Nucleus accumbens (tissue), 56 donors: ENCODE results near the gene DOCK3.

Experiments used
- DNase-seq, 56 donors: peaks; one replicate each; lab custom pipeline; 2025; lab: John Stamatoyannopoulos, UW

The DOCK3 gene

DNA sequence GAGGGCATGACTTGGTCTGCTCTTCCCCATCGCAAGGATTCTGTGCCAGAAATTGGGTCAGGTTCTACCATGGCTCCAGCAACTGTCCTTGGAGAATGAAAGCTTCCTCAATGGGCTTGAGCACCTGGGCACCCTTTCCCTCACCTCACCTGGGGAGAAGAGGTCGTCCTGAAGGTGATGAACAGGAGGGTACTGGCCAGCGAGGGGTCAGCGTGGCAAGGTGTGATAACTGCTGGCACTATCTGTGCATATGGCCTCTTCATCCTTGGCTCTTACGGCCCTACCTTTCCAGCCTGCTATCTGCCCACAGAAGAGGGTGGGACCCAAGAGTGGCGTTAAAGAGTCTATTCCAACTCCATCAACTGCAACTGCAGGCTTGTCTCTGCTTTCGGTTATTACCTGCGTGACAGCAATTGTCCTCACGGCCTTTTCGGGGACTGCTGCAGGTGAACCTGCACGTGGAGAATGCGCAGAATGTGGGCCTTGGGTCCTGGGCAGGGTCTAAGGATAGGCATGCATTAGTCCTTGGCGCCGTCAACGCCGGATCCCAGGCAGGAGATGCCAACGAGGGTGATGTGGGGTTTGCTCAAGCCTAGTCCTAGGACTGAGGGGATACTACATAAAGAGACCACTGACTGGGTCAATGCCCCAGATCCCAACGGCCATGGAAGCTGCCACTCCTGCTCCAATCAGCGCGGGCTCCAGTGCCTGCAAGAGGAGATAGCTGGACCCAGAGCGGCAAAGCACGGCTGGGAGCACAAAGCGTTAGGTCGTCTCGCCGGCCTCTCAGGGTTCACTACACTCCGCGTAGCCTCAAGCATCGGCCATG lies 715.7 kb downstream of the DOCK3 start:
- DNase-seq: peak in 1 of 56 donors; percentile 60

DNA sequence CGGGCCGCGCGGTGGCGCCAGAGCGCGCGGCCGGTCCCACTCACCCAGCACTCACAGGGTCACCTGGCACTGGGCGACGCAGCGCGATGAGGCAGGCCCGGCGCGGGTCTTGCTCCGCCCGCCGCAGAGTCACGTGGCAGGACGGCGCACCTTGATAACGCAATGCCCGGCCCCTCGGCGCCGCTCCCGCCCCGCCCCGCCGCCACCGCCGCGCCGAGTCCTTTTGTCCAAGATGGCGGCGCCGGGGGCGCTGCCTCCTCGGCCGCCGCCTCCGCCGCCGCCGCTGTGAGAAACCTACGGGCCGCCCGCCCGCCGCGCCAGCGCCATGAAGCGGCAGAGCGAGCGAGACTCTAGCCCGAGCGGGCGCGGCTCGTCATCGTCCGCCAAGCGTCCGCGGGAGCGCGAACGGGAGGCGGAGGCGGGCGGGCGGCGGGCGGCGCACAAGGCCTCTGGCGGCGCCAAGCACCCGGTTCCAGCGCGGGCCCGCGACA lies 716.4 kb downstream of the DOCK3 start, which contains the start of gene RBM15B:
TSS of gene RBM15B (plus strand) at position 211 of the 491 bp plus-strand sequence. CDS start at position 326, 115 bp downstream.
- peak; percentile 68 to 98 (median 93) for DNase-seq

DNA sequence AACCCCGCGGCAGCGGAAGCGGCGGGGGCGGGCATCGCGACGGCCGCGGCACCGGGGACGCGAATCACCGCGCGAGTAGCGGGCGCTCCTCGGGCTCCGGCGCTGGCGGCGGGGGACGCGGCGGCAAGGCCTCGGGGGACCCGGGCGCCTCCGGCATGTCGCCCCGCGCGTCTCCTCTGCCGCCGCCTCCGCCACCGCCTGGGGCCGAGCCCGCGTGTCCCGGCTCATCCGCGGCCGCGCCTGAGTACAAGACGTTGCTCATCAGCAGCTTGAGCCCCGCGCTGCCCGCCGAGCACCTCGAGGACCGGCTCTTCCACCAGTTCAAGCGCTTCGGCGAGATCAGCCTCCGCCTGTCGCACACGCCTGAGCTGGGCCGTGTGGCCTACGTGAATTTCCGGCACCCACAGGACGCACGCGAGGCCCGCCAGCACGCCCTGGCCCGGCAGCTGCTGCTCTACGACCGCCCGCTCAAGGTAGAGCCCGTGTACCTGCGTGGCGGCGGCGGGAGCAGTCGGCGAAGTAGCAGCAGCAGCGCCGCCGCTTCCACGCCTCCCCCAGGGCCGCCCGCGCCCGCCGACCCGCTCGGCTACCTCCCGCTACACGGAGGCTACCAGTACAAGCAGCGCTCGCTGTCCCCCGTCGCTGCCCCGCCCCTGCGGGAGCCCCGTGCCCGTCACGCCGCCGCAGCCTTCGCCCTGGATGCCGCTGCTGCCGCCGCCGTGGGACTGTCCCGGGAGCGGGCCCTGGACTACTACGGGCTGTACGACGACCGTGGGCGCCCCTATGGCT lies 717.0 kb downstream of the DOCK3 start:
- peak in 9 of 56 donors; percentile 13 to 58 (median 39) for DNase-seq

DNA sequence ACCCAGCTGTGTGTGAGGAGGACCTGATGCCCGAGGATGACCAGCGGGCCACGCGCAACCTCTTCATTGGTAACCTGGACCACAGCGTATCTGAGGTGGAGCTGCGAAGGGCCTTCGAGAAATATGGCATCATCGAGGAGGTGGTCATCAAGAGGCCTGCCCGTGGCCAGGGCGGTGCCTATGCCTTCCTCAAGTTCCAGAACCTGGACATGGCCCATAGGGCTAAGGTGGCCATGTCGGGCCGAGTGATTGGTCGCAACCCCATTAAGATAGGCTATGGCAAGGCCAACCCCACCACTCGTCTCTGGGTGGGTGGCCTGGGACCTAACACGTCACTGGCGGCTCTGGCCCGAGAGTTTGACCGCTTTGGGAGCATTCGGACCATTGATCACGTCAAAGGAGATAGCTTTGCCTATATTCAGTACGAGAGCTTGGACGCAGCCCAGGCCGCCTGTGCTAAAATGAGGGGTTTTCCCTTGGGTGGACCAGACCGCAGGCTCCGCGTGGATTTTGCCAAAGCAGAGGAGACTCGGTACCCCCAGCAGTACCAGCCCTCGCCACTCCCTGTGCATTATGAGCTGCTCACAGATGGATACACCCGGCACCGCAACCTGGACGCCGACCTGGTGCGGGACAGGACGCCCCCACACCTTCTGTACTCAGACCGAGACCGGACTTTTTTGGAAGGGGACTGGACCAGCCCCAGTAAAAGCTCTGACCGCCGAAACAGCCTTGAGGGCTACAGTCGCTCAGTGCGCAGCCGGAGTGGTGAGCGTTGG lies 717.8 kb downstream of the DOCK3 start:
- no peak for DNase-seq

DNA sequence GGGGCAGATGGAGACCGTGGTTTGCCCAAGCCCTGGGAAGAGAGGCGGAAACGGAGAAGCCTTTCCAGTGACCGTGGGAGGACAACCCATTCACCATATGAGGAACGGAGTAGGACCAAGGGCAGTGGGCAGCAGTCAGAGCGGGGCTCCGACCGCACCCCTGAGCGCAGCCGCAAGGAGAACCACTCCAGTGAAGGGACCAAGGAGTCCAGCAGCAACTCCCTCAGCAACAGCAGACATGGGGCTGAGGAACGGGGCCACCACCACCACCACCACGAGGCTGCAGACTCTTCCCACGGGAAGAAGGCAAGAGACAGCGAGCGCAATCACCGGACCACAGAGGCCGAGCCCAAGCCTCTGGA lies 718.4 kb downstream of the DOCK3 start:
- no peak for DNase-seq

DNA sequence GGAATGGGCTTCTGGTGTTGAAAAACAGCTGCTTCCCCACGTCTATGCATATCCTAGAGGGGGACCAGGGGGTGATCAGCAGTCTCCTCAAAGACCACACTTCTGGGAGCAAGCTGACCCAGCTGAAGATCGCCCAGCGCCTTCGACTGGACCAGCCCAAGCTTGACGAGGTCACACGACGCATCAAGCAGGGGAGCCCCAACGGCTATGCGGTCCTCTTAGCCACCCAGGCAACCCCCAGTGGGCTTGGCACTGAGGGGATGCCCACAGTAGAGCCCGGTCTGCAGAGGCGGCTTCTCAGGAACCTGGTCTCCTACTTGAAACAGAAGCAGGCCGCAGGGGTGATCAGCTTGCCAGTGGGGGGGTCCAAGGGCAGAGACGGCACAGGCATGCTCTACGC lies 718.8 kb downstream of the DOCK3 start:
- no peak for DNase-seq

DNA sequence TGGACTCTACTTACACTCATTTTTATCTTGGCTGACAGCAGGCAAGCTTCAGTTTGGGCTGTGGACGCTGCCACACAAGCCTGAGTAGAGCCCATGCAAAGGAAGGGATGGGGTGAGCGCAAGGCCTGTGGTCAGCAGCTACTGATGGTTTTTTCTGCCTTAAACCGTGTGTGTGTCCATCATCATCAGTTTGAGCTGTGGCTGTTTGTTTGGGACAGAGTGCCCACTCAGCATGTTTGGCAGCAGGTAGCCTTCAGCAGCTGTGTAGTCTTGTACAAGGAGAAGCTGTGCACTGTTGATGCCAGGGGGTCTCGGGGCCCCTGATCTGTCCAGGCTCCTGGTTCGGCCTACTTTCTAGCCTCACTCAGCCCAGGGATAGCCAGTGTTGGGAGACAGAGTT lies 719.8 kb downstream of the DOCK3 start:
- no peak for DNase-seq

DNA sequence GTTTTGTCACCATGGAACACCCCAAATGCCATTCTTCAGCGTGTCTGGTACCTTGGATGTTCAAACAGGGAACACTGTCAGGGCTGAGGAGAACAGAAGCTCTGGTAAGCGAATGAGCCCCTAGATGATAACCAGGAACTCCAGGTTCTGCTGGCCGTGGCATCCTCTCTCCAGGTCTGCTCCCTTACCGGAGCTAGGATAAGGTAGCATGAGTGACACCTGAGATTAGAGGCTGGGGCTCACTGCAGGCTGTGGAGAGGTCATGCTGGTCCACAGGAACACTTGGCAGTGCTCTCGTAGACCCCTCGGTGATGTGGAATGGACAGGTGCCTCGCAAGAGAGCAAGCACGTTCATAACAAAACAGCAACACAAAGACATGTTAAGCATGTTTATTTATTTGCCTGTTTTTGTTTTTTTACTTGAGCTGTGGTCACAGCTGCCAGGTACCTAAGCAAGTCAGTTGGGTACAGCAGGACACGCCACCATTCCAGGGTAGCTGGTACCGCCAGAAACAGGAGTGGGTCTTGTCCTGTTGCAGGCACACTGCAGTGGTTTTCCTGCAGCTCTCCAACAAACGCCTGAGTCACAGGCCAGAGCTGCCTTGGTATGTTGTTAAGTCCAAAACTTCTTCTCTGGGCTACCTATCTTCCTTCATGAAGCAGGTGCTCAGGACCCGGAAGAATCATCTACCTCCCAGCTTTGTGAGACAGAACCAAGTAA lies 720.9 kb downstream of the DOCK3 start:
- DNase-seq: no peak

DNA sequence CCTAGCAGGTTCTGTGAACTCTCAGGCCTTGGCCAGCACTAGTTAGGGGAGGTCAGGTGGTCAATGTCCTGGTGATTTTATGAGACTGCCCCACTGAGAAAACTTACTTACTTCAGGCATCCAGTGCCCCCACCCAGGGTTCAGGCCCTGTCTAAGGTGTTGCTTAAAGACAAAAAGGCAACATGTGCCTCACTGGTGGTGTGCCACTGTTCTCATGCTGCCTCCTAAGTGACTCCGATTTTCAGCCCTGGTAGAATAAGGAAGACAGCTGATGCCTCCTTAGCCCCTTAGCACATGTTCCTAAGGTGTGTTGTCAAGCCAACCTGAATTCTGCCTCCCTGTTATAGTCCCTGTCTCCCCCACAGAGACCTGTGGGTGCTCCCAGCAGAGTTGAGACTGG lies 721.7 kb downstream of the DOCK3 start:
- DNase-seq: peak in 3 of 56 donors; percentile 13 to 32 (median 21)

DNA sequence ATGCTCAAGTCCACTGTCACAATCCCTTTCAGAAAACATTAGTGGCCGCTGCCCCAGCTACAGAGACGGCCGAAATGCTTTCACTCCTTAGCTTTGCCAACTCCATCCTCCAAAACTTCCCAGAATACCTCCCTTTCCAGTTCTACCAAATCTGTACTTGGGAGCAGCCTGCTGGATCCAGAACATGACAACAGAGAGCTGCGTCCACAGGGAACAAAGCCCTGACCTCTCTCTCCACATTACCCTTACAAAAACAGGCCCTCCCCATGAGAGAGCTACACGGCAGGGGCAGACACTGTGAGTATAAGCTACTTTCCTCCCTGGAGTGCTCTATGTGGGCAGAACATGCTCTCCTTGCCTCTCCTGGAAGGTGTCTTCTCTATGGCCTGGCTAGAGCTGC lies 722.7 kb downstream of the DOCK3 start:
- DNase-seq: no peak

DNA sequence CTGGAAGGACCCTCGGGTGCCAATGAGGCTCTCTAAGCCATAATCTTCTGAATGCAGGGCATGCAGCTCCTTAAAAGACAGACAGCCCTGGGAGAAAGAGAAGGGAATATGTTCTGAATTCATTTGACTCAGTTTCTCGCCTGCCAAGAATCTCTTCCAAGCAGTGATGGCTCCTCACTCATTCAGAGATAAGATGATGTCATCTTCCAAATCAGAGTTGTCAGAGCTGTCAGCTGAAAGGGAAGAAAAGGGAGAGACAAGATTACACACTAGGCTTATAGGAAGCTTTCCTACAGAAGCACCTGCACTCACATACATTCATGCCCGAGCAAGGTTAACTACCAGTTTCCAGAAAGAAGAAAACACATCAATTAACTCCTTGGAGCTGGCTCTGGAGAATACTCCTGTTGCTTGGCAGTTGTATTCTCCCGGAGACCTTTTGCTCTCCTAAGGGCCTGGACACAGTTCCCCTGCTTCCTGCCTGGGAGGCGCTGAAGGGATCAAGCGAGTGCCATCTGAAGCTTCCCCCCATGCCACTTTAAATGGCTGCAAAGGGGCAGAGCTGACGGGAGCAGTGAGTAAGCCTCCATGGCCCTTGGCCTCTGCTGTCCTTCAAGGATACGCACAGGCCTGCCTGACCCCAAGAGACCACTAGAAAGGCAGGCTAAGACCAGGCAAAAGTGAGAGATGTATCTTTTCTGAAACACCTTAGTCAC lies 724.0 kb downstream of the DOCK3 start:
- DNase-seq: no peak

DNA sequence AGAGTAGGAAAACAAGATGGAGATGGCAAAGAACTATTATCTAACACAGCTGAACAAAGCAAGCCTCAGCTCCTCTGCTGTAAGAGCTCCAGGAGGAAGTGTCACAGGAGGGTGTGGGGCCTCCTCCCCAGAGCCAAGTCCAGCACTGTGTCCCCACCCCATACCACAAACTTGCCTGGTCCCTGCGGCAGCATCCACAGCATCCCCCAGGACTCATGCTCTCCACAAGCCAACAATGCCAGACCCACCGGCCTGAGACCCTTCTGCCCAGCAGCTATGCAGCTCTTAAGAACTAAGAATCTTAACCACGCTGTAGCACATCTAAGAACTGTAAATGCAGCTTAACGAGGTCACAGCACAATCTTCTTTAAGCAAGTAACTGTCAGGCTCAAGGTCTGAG lies 725.4 kb downstream of the DOCK3 start:
- DNase-seq: no peak

DNA sequence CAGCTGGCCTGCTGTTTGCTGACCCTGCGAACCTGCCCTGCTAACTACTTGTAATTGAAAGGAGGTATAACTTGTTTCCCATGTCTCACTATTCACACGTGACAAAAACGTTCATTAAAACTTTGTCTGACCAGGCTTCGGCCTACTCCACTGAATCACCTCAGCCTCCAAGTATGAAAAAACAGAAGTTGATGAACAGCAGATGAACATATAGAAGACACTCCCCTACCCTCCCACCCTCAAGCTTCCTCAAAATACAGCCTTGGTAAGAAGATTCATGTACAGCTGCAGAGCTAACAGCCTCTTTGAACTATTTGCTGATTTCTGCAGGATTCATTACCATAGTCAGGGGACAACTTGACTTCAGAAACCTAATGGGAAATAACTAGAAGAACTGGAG lies 727.0 kb downstream of the DOCK3 start:
- no peak for DNase-seq

DNA sequence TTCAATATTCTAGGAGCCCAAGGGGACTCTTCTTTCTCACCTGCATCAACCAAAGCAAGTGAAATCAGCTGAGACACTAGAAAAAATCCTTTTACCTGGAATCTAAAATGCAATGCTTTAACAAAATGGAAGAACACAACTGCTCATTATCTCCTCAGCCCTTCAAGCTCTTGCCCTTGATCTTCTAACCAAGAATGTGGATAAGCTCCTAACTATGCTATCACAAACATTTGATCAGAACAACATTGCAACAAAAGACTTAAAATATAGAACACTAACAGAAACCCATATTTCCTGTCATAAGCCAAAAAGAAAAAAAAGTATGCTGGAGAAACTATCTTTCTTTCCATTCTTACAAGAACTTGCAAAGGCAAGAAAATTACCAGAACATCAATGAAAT lies 728.9 kb downstream of the DOCK3 start:
- DNase-seq: no peak

DNA sequence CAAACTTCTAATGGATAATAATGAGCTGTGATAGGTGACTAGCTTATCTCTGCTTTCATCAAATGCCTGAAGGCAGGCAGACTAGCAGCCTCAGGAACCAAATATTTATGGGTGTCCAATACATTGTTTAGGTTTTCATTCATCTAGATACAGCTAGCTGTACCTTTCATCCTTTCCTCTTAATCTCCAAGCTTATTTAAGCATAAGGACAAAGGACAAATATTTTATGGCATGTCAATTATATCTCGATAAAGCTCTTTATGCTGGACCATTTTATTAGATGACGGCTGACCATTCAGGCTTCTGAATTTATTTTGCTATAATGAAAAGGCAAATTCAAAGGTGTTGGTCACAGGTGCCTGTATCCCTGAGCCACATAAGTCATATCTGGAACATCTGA lies 733.3 kb downstream of the DOCK3 start:
- no peak for DNase-seq

DNA sequence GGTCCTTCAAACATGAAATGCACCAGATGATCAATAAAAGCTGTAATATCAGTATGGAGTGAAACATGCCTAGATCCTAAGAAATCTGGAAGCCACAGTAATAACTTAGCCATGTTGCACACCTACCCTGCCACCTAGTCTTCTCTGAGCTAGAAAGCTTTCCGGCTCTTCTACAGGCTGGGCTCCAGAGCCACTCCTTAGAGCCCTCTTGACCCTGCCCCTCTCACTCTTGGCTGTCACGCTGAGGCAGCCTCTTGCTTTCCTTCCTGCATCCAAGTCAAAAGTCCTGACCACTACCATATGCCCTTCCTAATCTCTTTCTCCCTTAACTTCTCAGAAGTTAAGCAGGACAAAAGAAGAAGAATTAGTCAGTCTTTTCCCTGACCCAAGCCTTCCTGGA lies 734.1 kb downstream of the DOCK3 start:
- DNase-seq: no peak

DNA sequence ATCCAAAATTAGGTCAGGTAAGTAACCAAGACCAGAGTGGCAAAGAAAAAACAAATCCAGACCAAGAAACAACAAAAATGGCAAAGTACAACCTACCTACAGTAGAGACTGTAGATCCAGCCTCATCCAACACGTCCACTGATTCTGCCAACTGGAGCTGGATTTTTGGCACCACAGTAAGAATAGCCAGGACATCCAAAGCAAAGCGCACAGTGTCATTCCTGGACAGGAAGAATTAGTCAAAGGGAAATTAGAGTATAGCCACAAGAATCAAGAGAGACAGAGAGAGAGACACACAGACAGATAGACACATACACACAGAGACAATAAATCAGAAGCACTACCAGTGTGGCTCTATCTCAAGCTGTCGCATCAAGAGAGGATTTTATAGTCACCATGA lies 747.5 kb downstream of the DOCK3 start:
- DNase-seq: no peak

DNA sequence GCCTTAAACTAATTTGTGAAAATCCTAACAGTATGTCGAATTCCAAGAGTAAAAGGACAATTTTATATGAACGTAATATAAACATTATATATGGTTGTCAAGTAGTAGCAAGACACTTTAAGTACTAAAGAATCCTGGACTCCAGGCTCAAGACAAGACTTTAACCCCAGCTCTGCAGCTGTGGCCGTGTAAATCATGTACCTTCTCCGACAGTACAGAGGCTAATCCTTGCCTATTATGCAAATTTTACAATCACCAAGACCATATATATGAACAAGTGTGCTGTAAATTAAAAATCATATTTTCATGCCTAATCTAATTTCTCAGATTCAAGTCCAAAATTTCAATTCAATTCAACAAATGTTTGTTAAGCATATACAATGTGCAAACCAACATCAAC lies 752.2 kb downstream of the DOCK3 start:
- no peak for DNase-seq

DNA sequence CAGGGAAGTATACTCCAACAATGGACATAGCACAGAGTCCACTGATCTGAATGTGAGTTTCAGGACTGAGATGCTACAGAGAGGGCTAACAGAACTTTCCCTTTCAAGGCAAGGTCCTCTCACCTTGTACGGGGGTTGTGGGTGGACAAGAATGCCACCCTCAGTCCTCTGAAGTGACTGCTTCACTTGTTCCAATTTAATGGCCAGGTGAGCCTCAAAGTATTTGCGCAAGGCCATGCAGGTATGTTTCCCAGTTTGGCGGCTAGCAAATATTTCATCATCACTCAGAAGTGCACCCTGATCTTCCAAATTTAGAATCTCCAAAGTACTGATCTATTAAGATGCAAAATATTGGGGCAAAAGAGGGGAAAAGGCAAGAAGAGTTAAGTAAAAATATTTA lies 754.4 kb downstream of the DOCK3 start:
- no peak for DNase-seq
